Activated CD4-positive, alpha-beta T cell treated with anti-CD3 and anti-CD28 coated beads, Interleukin-10, Interleukin-2, amounts not matched to agents 100 ng/mL and 50 ng/mL, durations not matched to agents 16 hours and 8 hours (primary cell): Measurements from ENCODE around the gene WDR38.
A peak's percentile ranks its signal among the peaks of the same experiment; 100 is the strongest.

Source experiments
- DNase-seq: peaks from one replicate; pipeline ENCODE4 v3.0.0-alpha.2; 2020

The WDR38 gene

DNA sequence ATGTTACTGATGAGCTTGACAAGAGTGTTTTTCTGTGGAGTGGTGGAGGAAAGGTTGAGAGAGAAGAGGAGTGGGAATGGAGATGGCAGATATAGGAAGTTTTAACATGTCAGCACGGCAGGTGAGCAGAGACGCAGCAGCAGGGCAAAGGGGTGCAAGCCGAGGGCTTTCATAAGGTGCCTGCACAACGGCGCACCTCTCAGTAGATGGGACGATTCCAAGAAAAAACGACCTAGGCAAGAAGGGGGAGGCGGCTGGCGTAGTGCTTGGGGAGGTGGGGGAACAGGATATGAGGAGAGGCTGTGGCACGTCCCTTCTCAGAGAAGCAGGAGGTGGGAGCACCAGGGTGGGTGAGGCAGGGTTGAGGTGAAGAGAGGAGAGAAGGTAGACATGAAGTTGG is 33.2 kb downstream of the WDR38 start:
- no peak for DNase-seq

DNA sequence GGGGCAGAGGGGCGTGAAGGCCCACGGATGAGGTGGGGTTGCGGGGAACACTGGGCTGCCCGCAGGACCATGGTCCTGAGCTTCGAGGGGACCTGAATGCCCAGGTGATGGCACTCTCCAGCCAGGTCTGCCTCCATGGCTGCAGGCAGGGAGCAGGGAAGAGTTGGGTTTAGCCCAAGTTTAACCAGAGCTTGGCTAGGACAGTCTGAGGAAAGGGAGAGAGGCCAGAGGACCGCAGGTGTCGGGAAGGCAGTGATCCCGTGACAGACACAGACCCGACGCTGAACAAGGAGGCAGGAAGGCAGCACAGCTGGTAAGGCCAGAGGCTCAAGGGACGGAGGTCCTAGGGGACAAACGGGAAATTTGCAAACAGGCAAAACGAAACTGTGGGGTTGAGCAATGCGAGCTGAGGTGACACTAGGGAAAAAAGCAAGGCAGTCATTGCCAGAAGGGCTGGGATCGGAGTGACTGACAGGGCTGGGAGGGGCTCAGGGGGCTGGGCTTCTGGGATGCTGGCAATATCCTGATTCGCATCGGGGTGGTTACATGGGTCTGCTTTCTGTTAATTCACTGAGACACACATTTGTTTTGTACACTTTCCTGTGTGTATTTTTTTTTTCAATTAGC is 33.7 kb downstream of the WDR38 start:
- DNase-seq = no peak

DNA sequence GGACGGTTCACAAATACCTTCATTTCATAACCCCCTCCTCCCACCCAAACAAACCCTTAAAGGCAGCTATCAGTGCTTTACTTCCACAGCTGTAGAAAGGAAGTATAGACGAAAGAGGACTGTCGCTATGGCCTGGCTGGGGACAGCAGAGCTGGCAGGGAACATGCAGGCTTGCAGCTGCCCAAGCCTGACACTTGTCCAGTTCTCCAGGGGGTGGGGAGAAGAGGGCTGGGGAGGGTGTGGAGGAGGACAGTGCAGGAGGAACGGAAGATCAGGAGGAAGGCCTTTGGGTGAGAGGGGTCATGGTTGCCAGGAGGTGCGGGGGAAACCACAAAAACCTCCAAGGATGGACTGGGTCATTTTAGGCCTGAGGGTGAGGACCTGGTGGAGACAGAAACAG is 34.6 kb downstream of the WDR38 start:
- DNase-seq = no peak

DNA sequence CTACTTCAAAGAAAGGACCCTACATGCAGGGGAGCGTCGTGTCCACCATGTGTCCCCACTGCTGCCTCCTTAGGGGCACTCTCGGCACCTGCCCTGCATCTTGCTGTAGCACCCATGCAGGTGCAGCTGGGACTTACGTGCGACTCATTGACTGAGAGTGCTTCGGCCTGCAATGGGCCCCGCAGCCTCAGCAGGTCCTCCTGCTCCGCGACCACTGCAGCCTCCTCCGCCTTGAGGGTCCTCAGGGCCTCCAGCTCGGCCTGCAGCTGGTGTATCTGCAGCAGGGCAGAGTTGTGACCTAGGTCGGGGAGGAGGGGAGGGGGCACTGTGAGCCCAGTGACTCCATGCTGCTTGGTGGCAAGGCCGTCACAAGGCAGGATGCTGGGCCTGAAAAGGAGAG is 35.7 kb downstream of the WDR38 start:
- DNase-seq = no peak

DNA sequence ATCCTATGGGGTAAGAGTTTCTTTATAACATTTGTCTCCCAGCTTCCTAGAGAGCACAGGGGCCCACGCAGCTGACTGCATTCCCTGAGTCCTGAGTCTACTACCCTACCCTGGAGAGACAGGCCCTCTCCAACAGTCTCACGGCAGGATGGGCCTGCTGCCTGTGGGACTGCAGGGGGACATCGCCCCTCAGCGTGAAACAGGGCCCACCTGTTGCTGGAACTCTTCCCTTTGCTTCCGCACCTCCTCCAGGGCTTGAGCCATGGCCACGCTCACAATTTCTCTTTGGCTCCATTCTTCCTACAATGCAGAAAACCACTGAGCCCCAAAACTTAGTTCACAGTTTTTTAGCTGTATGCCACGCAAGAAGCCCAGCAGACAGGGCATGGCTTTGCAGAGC is 36.9 kb downstream of the WDR38 start:
- DNase-seq = no peak

DNA sequence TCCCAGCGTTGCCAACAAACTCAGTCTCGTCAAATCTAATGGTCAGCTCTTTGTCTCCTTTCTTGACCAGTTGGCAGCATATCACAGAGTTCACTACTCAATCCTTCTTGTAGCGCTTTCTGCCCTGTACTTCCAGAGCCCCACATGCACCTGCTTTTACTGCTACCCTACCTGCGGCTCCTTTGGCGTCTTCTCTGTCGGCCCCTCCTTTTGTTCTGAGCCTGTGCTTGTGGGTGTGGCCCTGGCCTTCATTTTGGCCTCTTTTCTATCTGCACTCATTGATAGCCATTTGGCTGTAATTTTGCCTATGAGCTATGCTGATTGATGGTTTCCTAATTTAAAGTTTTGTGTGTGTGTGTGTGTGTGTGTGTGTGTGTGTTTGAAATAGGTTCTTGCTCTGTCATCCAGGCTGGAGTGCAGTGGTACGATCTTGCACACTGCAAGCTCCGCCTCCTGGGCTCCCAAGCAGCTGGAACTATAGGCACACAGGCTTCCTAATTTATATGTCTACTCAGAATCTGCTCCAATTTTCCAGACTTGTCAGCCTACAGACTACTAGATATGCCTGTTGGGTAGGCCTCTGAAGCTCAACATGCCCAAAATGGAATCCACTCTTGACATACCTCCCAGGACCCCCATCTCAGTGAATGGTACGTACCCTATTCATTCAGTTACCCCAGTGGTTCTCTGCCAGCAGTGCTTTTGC is 40.9 kb downstream of the WDR38 start:
- no peak for DNase-seq

DNA sequence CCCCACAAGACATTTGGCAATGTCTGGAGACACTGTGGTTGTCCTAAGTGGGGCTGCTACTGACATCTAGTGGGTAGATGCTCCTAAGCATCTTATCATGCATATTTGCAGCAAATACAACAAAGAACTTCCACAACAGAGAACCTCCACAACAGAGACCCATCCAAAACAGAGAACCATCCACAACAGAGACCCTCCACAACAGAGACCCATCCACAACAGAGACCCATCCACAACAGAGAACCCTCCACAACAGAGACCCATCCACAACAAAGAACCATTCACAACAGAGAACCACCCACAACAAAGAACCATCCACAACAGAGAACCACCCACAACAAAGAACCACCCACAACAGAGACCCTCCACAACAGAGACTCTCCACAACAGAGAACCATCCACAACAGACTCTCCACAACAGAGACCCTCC is 41.5 kb downstream of the WDR38 start:
- DNase-seq = peak; percentile 50

DNA sequence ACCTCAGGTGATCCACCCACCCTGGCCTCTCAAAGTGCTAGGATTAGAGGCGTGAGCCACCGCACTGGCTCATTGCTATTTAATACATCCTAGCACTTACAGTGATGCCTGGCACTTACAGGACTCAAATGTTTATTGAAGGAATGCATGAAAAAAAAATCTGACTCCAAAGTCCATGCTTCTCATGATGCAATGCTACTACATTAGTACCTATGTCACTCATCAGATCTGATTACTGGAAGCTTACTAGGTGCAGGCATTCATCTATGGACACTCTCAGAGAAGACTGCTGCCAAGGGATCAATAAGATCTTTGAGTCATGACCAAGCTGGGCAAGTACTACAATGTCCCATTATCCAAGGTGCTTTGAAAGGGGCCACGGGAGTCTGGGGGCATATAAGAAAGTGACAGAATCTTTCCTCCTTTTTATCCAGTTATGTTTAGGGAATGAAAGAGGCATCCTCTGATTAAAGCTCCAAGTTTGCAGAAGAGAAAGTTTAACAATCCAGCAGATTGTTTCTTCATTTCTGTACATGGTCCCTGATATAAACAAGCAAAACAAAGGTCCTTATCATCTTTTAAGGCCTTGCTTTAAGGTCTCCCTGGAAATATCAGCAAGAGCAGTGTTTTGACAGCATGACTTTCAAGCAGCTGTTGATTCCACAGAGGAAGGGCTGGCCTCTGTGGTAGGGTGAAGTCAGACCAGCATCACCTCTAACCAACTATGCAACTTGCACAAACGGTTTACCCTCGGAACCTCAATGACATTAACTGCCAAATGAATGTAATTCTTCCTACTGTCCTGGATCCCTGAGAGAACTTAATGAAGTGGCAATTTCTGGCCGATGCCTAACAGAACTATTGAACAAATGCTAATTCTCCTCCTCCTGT is 44.6 kb downstream of the WDR38 start:
- DNase-seq = no peak

DNA sequence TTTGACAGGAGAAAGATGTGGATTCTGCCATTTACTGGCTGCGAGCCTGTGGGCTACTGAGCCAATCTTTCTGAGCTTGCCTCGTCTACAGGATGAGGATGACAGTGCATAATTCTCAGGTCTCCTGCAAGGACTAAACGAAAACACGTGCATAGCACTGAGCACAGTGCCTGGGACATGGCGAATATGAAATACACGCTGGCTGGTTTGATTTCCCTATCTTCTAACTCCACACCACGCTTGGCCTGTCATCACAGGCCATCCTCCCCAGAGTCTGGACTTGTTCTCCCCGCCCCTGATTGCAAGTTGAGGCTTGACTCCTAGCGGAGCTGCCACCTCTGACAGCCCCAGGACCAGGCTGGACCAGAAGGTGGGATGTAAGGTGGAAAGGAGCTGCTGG is 46.6 kb downstream of the WDR38 start:
- DNase-seq = no peak

DNA sequence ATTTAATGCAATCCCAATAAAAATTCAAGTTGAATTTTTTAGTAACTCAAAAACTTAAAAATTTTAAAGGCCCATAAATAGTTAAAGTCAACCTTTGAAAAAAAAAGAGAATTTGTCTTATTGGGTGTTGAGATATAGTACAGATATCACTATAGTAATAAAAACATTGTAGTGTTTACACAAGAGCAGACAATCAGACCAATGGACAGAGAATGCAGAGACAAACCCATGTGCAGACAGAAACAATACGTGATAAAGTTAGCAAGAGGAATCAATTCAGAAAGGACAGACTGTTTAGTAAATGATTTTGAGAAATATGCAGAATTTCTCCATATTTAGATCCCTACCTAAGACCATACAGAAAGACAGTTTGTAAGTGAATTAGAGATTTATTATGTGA is 53.7 kb downstream of the WDR38 start:
- no peak for DNase-seq
